ENCODE data around the gene TAB3.

The TAB3 gene

GRCh38 chrX:30889147-30890140, at the start of gene TAB3:
TSS of gene TAB3 (minus strand) at chrX:30889254. CDS start at chrX:30859588, 29,666 bp downstream.
- peak; percentile 82 for DNase-seq (ENCODE audit: low read depth)

GRCh38 chrX:30938295-30938694, 49.2 kb upstream of the TAB3 start:
- DNase-seq (ENCODE audit: low read depth) = no peak

GRCh38 chrX:30935985-30936384, 46.9 kb upstream of the TAB3 start:
- no peak for DNase-seq (ENCODE audit: low read depth)

- DNase-seq (ENCODE audit: low read depth) = no peak
Measured at GRCh38 chrX:30931920-30932319, 42.9 kb upstream of the TAB3 start.

GRCh38 chrX:30930679-30931078, 41.6 kb upstream of the TAB3 start:
- no peak for DNase-seq (ENCODE audit: low read depth)

- DNase-seq (ENCODE audit: low read depth) = no peak
Measured at GRCh38 chrX:30930143-30930542, 41.1 kb upstream of the TAB3 start.

GRCh38 chrX:30920271-30920670, 31.2 kb upstream of the TAB3 start:
- no peak for DNase-seq (ENCODE audit: low read depth)

- no peak for DNase-seq (ENCODE audit: low read depth)
Measured at GRCh38 chrX:30918480-30918879, 29.4 kb upstream of the TAB3 start.

GRCh38 chrX:30913492-30913891, 24.4 kb upstream of the TAB3 start:
- no peak for DNase-seq (ENCODE audit: low read depth)

- no peak for DNase-seq (ENCODE audit: low read depth)
Measured at GRCh38 chrX:30910124-30910860, 21.2 kb upstream of the TAB3 start.

- DNase-seq (ENCODE audit: low read depth) = peak; percentile 27
Measured at GRCh38 chrX:30906726-30907125, 17.7 kb upstream of the TAB3 start.

GRCh38 chrX:30905321-30905720, 16.3 kb upstream of the TAB3 start:
- DNase-seq (ENCODE audit: low read depth) = no peak

- DNase-seq (ENCODE audit: low read depth) = no peak
Measured at GRCh38 chrX:30904632-30905031, 15.6 kb upstream of the TAB3 start.

GRCh38 chrX:30904186-30904585, 15.1 kb upstream of the TAB3 start:
- no peak for DNase-seq (ENCODE audit: low read depth)

- DNase-seq (ENCODE audit: low read depth) = no peak
Measured at GRCh38 chrX:30900227-30900626, 11.2 kb upstream of the TAB3 start.

- DNase-seq (ENCODE audit: low read depth) = no peak
Measured at GRCh38 chrX:30898886-30899285, 9.8 kb upstream of the TAB3 start.

GRCh38 chrX:30895370-30895769, 6.3 kb upstream of the TAB3 start:
- DNase-seq (ENCODE audit: low read depth) = no peak

- no peak for DNase-seq (ENCODE audit: low read depth)
Measured at GRCh38 chrX:30893206-30893605, 4.2 kb upstream of the TAB3 start.

- no peak for DNase-seq (ENCODE audit: low read depth)
Measured at GRCh38 chrX:30892591-30892990, 3.5 kb upstream of the TAB3 start.

GRCh38 chrX:30888526-30889146, 418 bp downstream of the TAB3 start:
- no peak for DNase-seq (ENCODE audit: low read depth)

GRCh38 chrX:30887721-30888120, 1.3 kb downstream of the TAB3 start:
- DNase-seq (ENCODE audit: low read depth) = no peak

- DNase-seq (ENCODE audit: low read depth) = no peak
Measured at GRCh38 chrX:30887288-30887687, 1.8 kb downstream of the TAB3 start.

- no peak for DNase-seq (ENCODE audit: low read depth)
Measured at GRCh38 chrX:30885136-30885535, 3.9 kb downstream of the TAB3 start.

Measured in non-pigmented ciliary epithelial cell (primary cell).